GM12874 (cell line): Measurements from ENCODE around the gene TNKS1BP1.

ENCODE experiments used
- TF ChIP-seq, protein P1 (sequence below): IDR thresholded peaks from 2 replicates; pipeline ENCODE4 v1.5.1; 2011; ENCODE audit warnings: low read depth, mild to moderate bottlenecking, control low read depth, low read length, moderate library complexity; ENCODE audit not compliant: insufficient read depth

Gene TNKS1BP1

GRCh38 chr11:57320067-57320718, 4.6 kb downstream of the TNKS1BP1 start:
- TF ChIP-seq, protein P1, sequence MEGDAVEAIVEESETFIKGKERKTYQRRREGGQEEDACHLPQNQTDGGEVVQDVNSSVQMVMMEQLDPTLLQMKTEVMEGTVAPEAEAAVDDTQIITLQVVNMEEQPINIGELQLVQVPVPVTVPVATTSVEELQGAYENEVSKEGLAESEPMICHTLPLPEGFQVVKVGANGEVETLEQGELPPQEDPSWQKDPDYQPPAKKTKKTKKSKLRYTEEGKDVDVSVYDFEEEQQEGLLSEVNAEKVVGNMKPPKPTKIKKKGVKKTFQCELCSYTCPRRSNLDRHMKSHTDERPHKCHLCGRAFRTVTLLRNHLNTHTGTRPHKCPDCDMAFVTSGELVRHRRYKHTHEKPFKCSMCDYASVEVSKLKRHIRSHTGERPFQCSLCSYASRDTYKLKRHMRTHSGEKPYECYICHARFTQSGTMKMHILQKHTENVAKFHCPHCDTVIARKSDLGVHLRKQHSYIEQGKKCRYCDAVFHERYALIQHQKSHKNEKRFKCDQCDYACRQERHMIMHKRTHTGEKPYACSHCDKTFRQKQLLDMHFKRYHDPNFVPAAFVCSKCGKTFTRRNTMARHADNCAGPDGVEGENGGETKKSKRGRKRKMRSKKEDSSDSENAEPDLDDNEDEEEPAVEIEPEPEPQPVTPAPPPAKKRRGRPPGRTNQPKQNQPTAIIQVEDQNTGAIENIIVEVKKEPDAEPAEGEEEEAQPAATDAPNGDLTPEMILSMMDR: no peak

DNA sequence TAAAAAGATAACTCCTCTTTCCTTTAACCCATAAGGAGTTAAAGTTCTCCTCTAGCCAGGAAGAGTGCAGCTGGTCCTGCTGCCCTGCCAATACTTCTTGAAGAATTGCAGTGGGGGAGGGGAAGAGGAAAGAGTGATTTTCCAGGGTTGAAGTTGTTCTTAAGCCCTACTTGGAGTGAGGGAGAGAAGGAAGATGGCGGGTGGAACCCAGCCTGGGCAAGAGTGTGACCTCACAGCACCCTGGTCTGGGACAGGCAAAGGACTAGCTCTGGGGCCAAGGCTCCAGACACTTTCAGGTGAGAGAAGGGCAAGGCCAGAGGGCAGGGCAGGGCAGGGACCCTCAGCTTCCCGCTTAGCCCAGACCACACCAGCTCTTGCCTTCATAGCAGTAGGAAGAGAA, 6.6 kb downstream of the TNKS1BP1 start:
- TF ChIP-seq, protein P1: no peak

DNA sequence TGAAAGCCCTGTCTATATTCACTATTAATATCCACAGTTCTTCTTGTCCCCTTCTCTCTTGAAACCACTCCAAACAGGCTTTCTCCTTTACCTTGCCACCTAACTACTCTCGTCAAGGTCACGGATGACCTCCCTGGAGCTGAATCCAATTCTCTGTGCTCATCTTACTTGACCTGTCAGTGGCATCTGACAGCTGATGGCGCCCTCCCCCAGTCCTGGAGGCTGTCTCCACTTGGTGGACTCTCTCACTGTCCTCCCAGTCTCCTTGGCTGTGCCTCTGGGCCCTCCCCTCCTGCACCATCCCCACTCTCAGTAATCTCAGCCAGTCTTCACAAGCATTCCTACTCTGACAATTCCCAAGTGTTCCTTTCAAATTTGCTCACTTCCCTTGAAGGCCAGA, 8.7 kb downstream of the TNKS1BP1 start:
- TF ChIP-seq, protein P1: no peak

DNA sequence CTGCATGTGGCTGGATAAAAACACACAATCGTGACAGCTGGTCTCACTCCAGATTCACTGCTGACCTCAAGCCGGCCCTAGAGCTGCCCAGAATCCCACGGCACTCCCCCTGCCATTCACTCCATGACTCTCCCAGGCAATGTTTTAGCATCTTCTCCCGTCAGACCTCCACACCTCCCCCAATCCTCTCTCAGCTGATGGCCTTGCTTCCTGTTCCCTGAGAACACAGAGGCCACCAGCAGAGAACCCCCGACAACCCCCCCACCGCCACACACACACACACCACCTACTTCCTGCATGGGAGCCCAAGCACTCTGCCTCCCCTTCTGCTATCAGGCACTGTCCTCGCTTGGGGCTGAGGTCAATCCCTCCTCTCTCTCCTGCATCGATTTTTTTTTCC, 9.3 kb downstream of the TNKS1BP1 start:
- TF ChIP-seq, protein P1: no peak

DNA sequence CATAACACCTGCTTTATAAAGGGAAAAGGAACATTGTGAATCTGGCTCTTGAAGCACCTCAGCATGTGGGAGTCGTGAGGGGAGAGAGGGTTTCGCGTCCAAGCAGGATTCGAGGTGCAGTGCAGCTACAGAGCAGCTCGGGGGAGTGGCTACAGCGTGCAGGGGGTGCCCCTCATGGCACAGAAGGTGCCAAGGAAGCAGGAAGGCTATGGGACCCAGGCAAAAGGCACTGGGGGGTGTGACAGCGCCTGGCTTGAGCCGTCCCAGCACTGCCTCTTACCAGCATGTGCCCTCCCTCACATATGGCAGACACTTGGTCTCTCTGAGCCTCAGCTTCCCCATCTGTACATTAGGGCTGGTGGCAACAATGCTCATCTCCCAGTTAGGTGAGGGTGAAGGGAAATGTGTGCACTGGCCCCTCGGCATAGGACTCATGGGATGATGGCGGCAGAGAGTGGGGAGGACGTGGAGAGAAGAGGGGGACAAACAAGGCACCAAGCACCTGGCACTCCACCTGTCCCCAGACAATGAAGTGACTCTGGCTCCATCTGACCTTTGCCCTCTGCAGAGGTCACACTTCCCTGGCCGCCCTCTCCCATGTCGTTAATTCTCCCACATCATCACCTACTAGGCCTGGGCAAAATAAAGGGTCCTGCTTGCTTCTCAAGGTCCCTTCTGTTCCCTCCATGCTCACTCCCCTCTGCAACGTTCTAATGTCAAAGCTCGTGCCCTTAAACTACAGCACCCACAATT, 10.4 kb downstream of the TNKS1BP1 start:
- TF ChIP-seq, protein P1: no peak

DNA sequence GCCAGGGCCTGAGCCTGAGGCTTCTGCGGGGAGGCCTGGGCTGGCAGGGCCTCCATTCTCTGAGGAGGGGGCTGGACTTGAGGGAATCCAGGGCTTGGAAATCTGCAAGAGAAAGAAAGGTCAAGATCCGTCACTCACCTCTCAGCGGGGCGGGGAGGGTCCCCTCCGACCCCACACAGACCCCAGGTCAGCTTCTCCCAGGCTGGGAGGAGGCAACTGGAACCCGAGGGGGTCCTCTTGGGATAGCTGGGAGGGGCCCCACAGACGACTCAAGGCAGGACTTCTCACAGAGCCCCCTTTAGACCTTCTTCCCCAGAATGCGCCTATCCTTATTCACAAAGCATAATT, 11.0 kb downstream of the TNKS1BP1 start:
- TF ChIP-seq, protein P1: no peak

GRCh38 chr11:57313071-57313787, 11.5 kb downstream of the TNKS1BP1 start:
- TF ChIP-seq, protein P1: no peak
